Mesodermal cell (in vitro differentiated cells): ENCODE results near the gene RRP9.

Experiments used
- H3K27ac ChIP-seq: 2 replicates; pipeline ENCODE4 v1.7.0; 2013; ENCODE audit warnings: mild to moderate bottlenecking, low read depth, low read length, moderate library complexity; ENCODE audit not compliant: severe bottlenecking
- H3K36me3 ChIP-seq: 2 replicates; pipeline ENCODE4 v1.7.1; 2013; ENCODE audit warnings: mild to moderate bottlenecking, low read length, moderate library complexity; ENCODE audit not compliant: control insufficient read depth, insufficient read depth
- H3K4me1 ChIP-seq: one replicate; pipeline ENCODE4 v1.7.1; 2013; ENCODE audit warnings: mild to moderate bottlenecking, low read length; ENCODE audit not compliant: insufficient read depth, control insufficient read depth, poor library complexity, severe bottlenecking
- H3K4me3 ChIP-seq: 2 replicates; pipeline ENCODE4 v1.7.0; 2013; ENCODE audit warnings: low read length, control low read depth, mild to moderate bottlenecking; ENCODE audit not compliant: insufficient read depth, poor library complexity, severe bottlenecking; ENCODE audit errors: extremely low read depth
- H3K9me3 ChIP-seq: 2 replicates; pipeline ENCODE4 v1.7.1; 2013; ENCODE audit warnings: mild to moderate bottlenecking, low read length, moderate library complexity; ENCODE audit not compliant: control insufficient read depth
- WGBS, 2 experiments: methylation state at CpG; one replicate each; pipeline ENCODE4 v1.1.5; 2013; ENCODE audit warnings: missing lambda C conversion rate in 2 of 2; ENCODE audit not compliant: insufficient coverage in 2 of 2; 5-methylcytosine and 5-hydroxymethylcytosine counted together

The RRP9 gene

GRCh38 chr3:51944451-51945021 is 2.8 kb upstream of the RRP9 start:
- Histone ChIP-seq H3K27ac (no peak overlapping the region), H3K4me1 (peaks cover 18% of the 10 kb centered on the region), H3K9me3 (no peaks in the 10 kb centered on the region), H3K4me3 (no peak overlapping the region), H3K36me3 (peaks cover 3% of the 10 kb centered on the region)
- 93 to 97% methylated on average over 10 to 11 of the region's 11 CpGs for WGBS, 2 experiments

GRCh38 chr3:51943451-51944391 is 2.0 kb upstream of the RRP9 start:
- H3K36me3 ChIP-seq, result peaks cover 9% of the 10 kb centered on the region
- no peaks in the 10 kb centered on the region for H3K9me3 ChIP-seq
- H3K27ac ChIP-seq, result no peak overlapping the region
- H3K4me1 ChIP-seq, result peaks cover 18% of the 10 kb centered on the region
- WGBS, 2 experiments, result 90 to 95% methylated on average over 13 to 21 of the region's 21 CpGs
- no peak overlapping the region for H3K4me3 ChIP-seq

GRCh38 chr3:51942603-51943450 is 1.1 kb upstream of the RRP9 start:
- 85 to 89% methylated on average over 11 to 13 of the region's 17 CpGs for WGBS, 2 experiments
- H3K36me3 ChIP-seq, result peaks cover 17% of the 10 kb centered on the region
- peak overlapping the region; percentile 72 for H3K27ac ChIP-seq
- no peaks in the 10 kb centered on the region for H3K9me3 ChIP-seq
- peak overlapping the region; percentile 18 for H3K4me3 ChIP-seq
- peaks cover 18% of the 10 kb centered on the region for H3K4me1 ChIP-seq

GRCh38 chr3:51941463-51941797 is 274 bp downstream of the RRP9 start:
- WGBS, 2 experiments, result 0 to 1% methylated on average over 15 to 16 of the region's 20 CpGs
- H3K9me3 ChIP-seq, result no peaks in the 10 kb centered on the region
- H3K4me1 ChIP-seq, result peaks cover 18% of the 10 kb centered on the region
- peak overlapping the region; percentile 75 for H3K4me3 ChIP-seq
- peak overlapping the region; percentile 55 for H3K27ac ChIP-seq
- H3K36me3 ChIP-seq, result peaks cover 31% of the 10 kb centered on the region

GRCh38 chr3:51940648-51941462 is 849 bp downstream of the RRP9 start:
- H3K4me3 ChIP-seq, result peak overlapping the region; percentile 75
- peaks cover 37% of the 10 kb centered on the region for H3K36me3 ChIP-seq
- H3K9me3 ChIP-seq, result no peaks in the 10 kb centered on the region
- WGBS, 2 experiments, result 34 to 41% methylated on average over 12 to 13 of the region's 13 CpGs
- H3K27ac ChIP-seq, result peak overlapping the region; percentile 55
- H3K4me1 ChIP-seq, result peaks cover 18% of the 10 kb centered on the region

- Histone ChIP-seq H3K9me3 (no peaks in the 10 kb centered on the region), H3K4me3 (no peak overlapping the region), H3K36me3 (peaks cover 57% of the 10 kb centered on the region), H3K4me1 (peaks cover 18% of the 10 kb centered on the region), H3K27ac (no peak overlapping the region)
- WGBS, 2 experiments, result 91 to 93% methylated on average over 6 to 7 of the region's 9 CpGs
Observed at GRCh38 chr3:51938780-51939425, 2.8 kb downstream of the RRP9 start.

GRCh38 chr3:51937611-51938450 is 3.9 kb downstream of the RRP9 start:
- no peak overlapping the region for H3K27ac ChIP-seq
- WGBS, 2 experiments, result 93 to 98% methylated on average over 7 to 8 of the region's 13 CpGs
- H3K9me3 ChIP-seq, result no peaks in the 10 kb centered on the region
- H3K36me3 ChIP-seq, result peaks cover 67% of the 10 kb centered on the region
- no peak overlapping the region for H3K4me3 ChIP-seq
- peaks cover 15% of the 10 kb centered on the region for H3K4me1 ChIP-seq

- H3K9me3 ChIP-seq, result no peaks in the 10 kb centered on the region
- H3K4me3 ChIP-seq, result no peak overlapping the region
- peaks cover 10% of the 10 kb centered on the region for H3K4me1 ChIP-seq
- peaks cover 73% of the 10 kb centered on the region for H3K36me3 ChIP-seq
- 92% methylated on average over 9 of the region's 9 CpGs for WGBS, 2 experiments
- no peak overlapping the region for H3K27ac ChIP-seq
Observed at GRCh38 chr3:51937014-51937413, 4.7 kb downstream of the RRP9 start.
